Measurements from ENCODE around the gene RIMBP2. TPM values are rescaled to one million over a fixed set of nuclear protein-coding genes. Genes with fewer than 3 reads are reported as not detected.
A peak's percentile ranks its signal among the peaks of the same experiment; 100 is the strongest.

The RIMBP2 gene
- total RNA-seq, 1 donor from 2014 or later, result not detected

DNA sequence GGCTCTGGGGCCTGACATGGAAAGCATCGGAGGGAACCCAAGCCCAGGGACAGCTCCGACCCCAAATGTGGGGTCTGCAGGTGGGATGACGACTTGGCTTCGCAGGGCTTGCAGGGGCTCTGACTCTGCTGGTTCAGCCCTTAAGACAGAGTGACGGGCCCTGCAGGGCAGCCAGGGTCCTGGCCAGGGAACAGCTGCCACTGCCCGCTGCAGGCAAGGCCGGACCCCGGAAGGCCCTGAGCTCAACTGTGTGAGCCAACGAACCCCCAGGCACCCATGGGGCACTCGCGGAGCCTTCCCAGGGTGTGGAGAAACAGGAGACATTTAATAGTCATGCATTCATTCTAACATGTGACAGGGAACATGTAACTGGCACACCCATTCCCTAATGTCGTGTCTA is 257.8 kb downstream of the RIMBP2 start:
- ATAC-seq (ENCODE audit: poor library complexity) (no peak), DNase-seq (no peak)
- intact Hi-C loops (cut with DNase I), result no loop called here

DNA sequence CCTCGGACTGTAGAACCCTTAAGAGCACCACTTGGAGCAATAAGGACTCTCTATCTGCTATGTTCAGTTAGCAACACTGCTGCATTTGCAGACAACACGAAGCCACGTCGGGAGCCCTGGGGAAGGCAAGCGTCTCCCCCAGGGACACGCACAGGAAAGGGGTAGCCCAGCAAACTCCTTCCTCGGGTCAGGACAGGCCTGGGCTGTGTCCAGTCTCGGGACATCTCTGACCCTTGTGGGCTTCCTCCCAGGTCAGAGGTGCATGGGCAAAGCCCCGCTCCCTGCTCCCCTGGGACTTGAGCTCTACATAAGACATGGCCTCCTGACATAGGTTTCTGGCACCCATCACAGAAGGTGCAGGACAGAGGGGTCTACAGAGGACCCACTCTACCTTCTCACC is 258.9 kb downstream of the RIMBP2 start:
- DNase-seq, result no peak

DNA sequence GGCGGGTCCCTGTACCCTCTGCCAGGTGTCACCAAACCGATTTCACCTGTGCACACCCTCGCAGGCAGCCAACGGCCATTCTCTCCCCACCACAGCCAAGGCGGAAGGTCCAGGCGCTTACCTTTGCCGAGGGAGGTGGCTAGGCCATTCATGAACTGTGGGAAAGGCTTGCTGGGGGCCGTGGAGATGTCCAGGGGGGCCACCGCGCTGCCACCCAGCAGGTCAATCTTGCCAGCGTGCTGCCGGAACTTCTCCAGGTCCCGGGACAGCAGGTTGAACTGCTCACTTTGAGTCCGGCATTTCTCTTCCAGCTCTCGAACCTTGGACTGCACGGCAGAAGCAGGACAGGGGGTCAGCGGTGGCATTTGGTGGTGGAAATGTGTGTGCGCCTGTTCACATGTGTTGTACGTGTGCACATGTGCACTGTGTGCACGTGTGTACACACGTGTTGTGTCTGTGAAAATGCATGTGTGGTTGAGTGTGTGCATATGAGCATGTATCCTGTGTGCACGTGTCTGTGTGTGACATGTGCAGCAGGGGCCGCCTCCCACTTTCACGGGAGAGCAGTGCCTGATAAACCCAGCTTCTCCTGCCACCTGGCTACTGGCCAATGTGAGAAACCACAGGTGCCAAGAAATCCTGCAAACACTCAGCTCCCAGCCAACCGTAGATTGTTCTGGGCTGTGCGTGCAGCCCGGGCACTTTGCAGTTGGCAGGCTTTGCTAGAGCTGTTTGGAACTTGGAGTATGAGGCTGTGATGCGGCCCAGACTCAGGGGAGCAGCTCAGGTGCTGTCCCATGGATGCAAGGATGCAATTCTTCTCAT is 259.5 kb downstream of the RIMBP2 start:
- ATAC-seq (ENCODE audit: poor library complexity), result peak; percentile 94
- intact Hi-C loops (cut with DNase I), result no loop called here
- peak; percentile 70 for DNase-seq

More for the DNA sequence above, 258.9 kb downstream of the RIMBP2 start:
- intact Hi-C loops (cut with DNase I), result no loop called here
- no peak for ATAC-seq (ENCODE audit: poor library complexity)

DNA sequence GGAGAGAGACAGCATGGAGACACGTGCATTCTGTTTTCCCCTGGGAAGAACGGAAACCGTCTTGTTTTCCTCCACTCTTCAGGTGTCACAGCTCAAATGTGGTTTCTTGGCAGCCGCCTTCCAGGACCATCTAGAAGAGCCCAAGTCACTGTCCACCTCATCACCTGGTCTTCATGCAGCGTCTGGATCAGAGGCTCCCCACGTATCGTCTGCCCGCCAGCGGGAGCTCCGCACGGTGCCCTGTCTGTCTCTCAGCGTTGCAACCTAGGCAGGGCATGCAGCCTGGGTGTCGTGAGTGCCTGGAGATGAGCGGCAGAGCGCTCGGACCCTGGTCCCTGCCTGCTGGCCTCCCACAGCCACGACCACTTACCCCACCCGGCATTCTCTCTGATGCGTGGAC is 260.9 kb downstream of the RIMBP2 start:
- ATAC-seq (ENCODE audit: poor library complexity) (no peak), DNase-seq (no peak)

DNA sequence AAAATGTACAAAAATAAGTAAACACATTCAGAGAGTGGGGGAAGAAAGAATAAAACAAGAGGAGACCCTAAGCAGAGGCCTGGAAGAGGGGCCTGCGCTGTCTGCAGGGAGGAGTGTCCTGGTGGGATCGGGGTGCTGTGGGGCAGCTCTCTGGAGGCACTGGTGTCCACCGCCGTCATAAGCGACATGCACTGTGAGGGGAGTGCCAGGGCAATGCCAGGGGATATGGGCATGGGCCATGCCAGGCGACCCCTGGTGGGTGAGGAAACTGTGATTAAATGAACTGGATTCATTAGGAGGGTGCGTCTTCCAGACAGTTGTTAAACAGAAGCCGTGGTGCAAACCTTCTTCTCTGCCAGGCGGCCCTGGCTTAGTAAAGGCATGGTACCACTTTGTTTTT is 261.8 kb downstream of the RIMBP2 start:
- DNase-seq (no peak), ATAC-seq (ENCODE audit: poor library complexity) (no peak)
- intact Hi-C loops (cut with DNase I), result no loop called here

More for the DNA sequence above, 260.9 kb downstream of the RIMBP2 start:
- intact Hi-C loops (cut with DNase I), result no loop called here

DNA sequence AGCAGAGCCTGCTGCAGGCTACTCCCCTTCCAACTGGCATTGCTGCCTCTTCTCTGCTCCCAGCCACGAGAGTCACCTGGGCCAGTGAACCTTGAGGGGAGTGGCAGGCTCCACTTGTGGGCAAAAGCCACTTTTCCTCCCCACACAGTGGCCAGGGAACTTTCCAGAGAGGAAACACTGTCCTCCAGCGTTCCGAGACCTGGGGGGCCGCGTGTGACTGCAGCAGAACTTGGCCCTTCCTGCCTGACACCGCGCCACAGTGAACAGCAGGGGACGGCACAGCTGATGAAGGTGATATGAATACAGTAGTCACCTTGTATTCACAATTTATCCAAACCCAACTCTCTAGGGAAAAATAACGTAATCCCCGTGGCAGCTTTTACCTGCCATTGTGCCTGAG is 263.6 kb downstream of the RIMBP2 start:
- intact Hi-C loops (cut with DNase I), result no loop called here
- DNase-seq, result no peak
- no peak for ATAC-seq (ENCODE audit: poor library complexity)

DNA sequence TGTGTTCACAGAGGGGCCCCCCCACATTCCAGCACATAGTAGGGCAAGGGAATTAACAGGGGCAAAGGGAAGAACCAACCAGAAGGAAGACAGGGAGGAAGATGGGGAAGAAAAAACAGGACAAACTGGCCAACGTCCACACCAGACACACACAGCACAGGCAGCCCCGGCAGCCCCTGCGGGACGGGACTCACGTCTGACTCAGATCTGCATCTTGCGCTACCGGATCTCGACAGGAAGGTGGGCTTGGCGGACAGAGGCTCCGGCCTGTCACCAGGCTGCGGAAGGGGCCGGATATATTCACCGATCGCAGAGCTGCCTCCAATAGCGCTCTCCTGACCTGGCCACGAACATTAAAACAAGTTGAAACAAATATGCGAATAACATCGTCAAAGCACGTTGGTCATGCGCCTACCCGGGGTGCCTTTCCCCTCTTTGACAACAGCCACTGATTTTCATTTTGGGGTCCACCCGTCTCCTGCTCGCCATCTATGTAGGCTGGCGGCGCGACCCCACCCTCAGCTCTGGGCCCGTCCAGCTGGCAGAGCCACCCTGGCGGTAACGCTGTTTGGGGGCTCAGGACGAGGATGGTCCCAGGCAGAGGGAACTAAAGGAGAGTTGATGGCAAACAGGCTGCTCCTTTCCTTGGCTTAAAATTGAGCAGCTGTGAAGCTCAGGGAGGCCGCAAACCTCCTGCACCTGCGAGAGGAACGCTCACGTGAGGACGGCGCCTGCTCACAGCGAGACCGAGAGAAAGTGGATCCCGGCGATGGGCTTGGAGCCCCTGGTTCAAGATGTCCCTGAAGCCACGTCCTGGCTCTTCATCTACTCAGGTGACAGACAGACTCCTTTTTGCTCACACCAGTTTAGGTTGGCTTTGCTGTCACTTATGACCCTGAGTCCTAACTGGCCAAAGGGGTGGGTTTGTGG is 264.8 kb downstream of the RIMBP2 start:
- intact Hi-C loops (cut with DNase I), result no loop called here
- DNase-seq (no peak), ATAC-seq (ENCODE audit: poor library complexity) (no peak)

DNA sequence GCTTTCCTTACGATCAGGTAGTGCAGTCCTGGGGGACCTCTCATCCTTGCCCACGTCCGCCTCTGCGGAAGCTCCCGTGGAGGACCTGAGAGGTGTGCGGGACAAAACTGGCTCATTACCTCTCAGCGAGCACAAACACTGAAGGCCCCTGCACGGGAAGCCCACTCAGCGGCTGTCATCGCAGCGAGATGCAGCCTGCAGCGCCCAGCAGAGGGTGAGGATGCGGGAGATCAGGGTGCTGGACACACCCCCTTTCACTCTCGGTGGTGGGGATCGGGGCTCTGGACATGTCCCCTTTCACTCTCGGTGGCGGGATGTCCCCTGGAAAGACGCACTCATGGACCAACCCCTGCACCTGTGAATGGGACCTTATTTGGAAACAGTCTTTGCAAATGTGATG is 266.8 kb downstream of the RIMBP2 start:
- ATAC-seq (ENCODE audit: poor library complexity) (no peak), DNase-seq (no peak)
- intact Hi-C loops (cut with DNase I), result no loop called here

DNA sequence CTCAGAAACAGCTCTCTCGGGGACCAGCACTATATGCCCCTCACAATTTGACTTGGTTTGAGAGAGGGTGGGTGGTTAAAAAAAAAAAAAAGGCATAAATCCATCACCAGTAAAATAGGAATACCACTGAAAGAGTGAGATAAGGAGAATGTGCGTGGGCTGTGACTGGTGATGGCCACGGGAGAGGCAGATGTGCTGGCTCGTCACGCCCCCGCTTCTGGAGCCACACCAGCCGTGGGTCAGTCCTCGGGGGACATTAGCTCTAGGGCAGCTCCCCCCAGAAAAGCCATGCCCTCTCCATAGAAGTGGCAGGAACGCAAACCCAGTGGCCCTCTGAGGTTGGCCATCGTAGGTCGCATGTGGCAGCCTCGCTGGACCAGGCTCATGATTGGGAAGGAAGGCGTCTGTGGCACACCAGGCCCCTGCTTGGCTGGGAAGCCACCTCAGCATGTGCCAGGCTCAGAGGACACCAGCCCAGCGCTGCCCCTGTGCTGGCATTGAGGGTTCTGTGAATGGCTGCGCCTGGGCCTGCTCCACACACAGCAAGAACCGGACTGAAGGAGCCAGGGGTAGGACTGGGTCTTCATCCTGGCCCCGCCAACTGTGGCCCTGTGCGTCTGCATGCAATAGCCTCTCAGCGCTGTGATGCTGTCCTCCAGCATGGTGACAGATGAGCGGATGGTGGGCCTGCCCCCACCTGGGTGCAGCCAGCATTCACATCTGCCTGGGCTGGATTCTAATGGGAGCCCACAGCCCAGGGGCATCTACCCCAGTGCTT is 267.9 kb downstream of the RIMBP2 start:
- DNase-seq (no peak), ATAC-seq (ENCODE audit: poor library complexity) (no peak)
- intact Hi-C loops (cut with DNase I), result no loop called here

DNA sequence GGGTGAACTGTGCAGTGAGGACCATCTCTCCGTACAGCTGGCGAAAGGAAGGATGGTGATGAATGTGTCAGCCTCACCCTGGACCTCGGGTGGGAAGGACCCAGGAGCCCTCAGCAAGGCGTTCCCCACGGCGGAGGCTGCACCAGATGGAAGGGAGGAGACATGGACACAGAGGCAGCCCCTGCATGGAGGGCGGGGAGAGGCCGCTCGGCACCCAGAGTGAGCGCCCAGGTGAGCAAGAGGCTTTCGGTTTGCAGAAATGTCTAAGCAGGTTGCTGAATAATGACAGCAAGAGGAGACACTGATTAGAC is 268.5 kb downstream of the RIMBP2 start:
- ATAC-seq (ENCODE audit: poor library complexity) (no peak), DNase-seq (no peak)
- intact Hi-C loops (cut with DNase I), result no loop called here

DNA sequence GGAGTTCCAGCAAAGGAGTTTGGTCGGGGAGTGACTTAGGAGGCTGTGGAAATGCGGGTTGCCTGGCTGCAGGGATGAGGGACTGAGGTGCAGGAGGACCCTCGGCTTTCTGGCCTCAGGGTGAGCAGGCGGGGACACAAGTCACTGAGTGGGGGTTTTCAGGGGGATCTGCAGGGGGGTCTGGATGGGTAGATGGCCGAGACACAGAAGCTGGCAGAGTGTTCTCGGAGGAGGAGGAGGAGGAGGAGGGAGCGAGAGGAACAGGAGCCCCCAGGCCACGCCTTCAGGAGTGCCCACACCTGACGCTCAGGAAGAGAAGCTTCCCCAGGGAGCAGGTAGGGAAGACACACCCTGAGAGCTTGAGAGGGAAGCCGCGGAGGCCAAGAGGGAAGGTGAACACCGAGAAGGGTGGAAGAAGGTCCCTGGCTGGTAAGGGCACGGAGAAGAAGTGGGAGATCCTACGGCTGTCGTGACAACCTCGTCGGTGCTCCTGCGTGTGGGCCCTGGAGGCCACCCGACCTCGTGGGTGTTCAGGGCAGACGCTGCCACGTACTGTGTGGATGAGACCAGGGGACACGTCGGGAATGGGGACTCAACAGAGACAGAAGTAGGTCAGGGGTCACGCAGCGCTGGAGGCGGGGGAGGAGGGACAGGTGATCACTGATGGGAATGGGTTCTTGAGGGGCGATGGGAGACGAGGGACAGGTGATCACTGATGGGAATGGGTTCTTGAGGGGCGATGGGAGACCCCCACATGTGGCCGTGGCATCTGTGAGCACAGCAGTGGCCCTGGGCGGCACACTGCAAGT is 269.0 kb downstream of the RIMBP2 start:
- DNase-seq (no peak), ATAC-seq (ENCODE audit: poor library complexity) (no peak)
- intact Hi-C loops (cut with DNase I), result no loop called here

DNA sequence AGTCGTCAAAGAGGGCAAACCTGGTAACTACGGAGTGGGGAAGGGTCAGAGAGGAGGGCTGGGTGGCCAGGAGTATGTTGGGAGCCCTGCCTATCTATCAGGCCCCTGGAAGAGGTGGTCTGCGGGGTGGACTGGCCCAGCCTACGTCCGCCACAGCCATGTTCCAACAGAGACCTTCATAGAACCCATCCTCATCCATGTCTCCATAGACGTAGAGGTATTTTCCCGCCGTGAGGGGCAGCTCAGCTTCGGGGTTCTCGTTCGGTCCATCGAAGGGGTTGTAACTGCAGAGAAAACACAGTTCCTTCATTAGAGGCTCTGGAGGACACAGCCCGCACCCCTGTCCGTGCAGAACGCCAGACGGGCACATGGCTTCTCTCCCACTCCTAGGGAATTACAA is 271.1 kb downstream of the RIMBP2 start:
- peak; percentile 20 for DNase-seq
- intact Hi-C loops (cut with DNase I), result no loop called here
- ATAC-seq (ENCODE audit: poor library complexity), result no peak

DNA sequence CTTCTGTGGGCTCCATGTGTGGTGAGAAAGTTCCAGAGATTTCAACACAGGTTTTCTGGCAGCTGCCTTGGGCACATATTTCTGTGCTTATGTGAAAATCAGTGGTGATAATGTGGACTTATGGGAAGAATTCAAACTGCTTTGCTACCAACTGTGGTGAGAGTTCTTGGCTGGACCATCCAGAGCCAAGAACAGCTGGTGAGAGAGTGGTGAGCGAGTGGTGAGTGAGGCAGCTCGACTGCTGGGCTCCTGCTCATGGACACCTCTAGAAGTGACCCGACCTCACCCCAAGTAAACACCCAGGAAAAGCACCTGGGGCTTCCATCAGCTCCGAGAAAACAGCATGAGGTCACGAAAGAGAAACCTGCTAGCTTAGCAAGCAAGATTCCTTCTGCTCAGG is 272.0 kb downstream of the RIMBP2 start:
- DNase-seq (peak; percentile 7), ATAC-seq (ENCODE audit: poor library complexity) (no peak)
- intact Hi-C loops (cut with DNase I), result no loop called here

DNA sequence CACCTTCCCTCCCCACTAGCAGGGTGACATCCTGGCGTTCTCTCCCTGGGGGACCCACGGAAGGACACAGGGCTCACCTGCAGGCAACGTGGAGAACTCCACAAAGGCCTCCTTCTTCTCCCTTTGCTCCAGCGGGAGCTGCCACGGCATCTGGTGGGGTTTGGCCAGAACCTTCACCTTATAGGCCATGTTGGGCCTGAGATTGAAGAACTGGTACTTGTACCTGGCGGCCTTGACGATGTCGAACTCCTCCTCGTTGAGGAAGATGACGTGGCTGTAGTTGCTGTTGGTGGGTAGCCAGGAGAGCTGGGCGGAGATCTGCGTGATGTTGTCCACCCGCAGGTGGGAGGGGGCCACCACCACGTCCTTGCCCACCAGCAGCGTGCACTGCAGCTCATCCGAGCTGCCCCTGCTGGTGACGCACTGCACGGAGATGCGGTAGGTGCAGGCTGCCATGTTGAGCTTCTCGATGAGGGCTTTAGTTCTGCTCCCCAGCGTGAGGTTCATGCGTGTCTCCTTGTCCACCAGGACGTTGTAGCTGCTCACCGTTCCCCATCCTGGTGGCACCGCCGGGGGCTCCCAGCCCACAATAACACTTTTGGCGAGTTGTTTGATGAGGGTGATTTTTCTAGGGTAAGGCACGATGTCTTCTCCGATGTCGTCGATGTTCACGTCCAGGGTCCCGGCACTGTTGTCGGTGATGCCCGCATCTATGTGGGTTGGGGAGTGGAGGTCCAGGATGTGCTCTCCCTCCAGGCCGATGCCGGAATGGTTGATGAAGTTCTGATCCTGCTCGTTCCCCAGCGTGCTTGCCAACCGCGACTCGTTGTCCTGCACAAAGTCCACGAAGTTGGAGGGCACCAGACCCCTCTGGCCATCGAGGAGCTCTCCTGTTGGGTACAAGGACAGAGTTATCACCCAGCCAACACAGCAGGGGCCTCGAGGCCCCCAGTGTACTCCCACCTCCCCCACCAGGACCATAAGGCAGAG is 274.0 kb downstream of the RIMBP2 start:
- intact Hi-C loops (cut with DNase I), result no loop called here
- peak; percentile 17 for DNase-seq
- ATAC-seq (ENCODE audit: poor library complexity), result no peak

DNA sequence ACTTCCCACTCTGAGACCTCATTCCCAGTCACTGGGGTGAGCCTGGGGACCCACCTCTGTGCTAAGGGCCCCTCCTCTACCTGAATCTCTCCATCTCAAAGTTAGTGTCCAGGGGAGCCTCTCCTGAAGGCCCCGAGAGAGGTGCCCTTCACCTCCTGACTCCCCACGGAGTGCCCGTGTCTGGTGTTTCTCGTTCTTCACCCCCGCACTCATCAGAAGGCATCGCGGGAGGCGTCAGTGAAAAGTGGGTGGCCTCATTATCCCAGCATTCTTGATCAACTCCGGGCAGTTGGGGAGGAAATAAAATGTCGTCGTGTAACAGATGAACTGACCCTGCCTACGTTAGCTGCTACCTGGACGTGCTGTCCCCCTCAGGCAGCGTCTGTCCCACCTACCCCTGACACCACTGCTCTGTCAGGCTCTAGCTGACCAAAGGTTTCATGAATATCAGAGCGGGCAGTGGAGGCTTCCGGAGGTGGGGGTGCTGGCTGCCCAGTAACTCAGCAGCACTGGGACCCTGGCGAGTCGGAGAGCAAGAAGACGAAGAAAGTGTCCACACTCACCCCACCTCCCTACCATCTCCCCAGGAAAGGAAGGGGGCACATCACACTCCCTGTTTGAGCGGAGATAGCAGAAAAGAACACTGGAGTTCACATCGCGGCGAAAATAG is 275.6 kb downstream of the RIMBP2 start:
- DNase-seq (peak; percentile 30), ATAC-seq (ENCODE audit: poor library complexity) (no peak)
- intact Hi-C loops (cut with DNase I), result no loop called here

DNA sequence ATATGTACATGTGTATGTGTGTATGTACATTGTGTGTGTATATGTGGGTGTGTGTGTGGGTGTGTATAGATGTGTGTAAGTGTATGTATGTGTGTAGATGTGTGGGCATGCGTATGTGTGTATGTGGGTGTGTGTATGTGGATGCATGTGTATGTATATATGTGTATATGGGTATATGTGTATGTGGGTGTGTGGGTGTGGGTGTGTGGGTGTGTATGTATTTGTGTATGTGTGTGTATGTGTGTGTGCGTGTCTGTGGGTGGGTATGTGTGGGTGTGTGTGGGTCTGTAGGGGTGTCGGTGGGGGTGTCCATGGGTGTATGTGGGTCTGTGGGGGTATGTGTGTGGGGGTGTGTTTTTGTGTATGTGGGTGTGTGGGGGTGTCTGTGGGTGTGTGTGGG is 276.8 kb downstream of the RIMBP2 start:
- intact Hi-C loops (cut with DNase I), result no loop called here
- peak; percentile 0 for DNase-seq
- ATAC-seq (ENCODE audit: poor library complexity), result no peak

DNA sequence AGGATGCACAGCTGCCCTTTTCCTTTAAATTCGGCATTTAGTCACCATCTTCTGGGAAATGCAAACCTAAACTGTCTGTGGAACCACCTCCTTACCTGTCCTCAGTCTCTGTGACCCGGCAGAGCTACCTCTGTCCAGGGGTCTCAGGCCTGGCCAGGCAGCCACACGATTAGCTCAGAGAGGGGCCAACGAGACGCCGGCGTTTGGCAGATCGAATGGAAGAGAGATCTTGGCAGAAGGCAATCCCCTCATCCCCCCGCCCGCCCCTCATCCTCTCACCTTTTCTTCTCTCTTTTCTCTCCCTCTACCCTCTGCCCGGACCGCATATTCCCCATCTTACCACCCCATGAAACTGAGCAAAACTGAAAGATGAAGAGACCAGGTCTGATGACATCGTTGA is 277.4 kb downstream of the RIMBP2 start:
- intact Hi-C loops (cut with DNase I), result no loop called here
- no peak for ATAC-seq (ENCODE audit: poor library complexity)
- peak; percentile 13 for DNase-seq
